ENCODE results near the gene MXRA8.

MXRA8 gene

GRCh38 chr1:1336931-1337792, 21.2 kb downstream of the MXRA8 start:
- TF ChIP-seq TAF1 (IDR thresholded peaks at IDR 0.05; ENCODE audit: borderline replicate concordance, insufficient read depth, low read length) = no peak
- no peak for TF ChIP-seq SIN3A (IDR thresholded peaks at IDR 0.05; ENCODE audit: borderline replicate concordance, insufficient read depth, low read length)
- TF ChIP-seq, protein P1, sequence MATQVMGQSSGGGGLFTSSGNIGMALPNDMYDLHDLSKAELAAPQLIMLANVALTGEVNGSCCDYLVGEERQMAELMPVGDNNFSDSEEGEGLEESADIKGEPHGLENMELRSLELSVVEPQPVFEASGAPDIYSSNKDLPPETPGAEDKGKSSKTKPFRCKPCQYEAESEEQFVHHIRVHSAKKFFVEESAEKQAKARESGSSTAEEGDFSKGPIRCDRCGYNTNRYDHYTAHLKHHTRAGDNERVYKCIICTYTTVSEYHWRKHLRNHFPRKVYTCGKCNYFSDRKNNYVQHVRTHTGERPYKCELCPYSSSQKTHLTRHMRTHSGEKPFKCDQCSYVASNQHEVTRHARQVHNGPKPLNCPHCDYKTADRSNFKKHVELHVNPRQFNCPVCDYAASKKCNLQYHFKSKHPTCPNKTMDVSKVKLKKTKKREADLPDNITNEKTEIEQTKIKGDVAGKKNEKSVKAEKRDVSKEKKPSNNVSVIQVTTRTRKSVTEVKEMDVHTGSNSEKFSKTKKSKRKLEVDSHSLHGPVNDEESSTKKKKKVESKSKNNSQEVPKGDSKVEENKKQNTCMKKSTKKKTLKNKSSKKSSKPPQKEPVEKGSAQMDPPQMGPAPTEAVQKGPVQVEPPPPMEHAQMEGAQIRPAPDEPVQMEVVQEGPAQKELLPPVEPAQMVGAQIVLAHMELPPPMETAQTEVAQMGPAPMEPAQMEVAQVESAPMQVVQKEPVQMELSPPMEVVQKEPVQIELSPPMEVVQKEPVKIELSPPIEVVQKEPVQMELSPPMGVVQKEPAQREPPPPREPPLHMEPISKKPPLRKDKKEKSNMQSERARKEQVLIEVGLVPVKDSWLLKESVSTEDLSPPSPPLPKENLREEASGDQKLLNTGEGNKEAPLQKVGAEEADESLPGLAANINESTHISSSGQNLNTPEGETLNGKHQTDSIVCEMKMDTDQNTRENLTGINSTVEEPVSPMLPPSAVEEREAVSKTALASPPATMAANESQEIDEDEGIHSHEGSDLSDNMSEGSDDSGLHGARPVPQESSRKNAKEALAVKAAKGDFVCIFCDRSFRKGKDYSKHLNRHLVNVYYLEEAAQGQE (IDR thresholded peaks at IDR 0.05; ENCODE audit: insufficient read depth in 1 of 2, low read depth in 2 of 2, low read length in 2 of 2) = no peak
- TF ChIP-seq FOXP2 (optimal IDR thresholded peaks at IDR 0.05; ENCODE audit: borderline replicate concordance, extremely low read depth, extremely low read length, insufficient read depth) = no peak
- TF ChIP-seq POLR2AphosphoS5 (IDR thresholded peaks at IDR 0.05; ENCODE audit: low read depth, low read length) = no peak

GRCh38 chr1:1336446-1336845, 21.9 kb downstream of the MXRA8 start:
- TF ChIP-seq, protein P1 (IDR thresholded peaks at IDR 0.05; ENCODE audit: insufficient read depth in 1 of 2, low read depth in 2 of 2, low read length in 2 of 2) = no peak
- no peak for TF ChIP-seq SIN3A (IDR thresholded peaks at IDR 0.05; ENCODE audit: borderline replicate concordance, insufficient read depth, low read length)
- TF ChIP-seq TAF1 (IDR thresholded peaks at IDR 0.05; ENCODE audit: borderline replicate concordance, insufficient read depth, low read length) = no peak
- TF ChIP-seq FOXP2 (optimal IDR thresholded peaks at IDR 0.05; ENCODE audit: borderline replicate concordance, extremely low read depth, extremely low read length, insufficient read depth) = no peak
- TF ChIP-seq POLR2AphosphoS5 (IDR thresholded peaks at IDR 0.05; ENCODE audit: low read depth, low read length) = no peak

GRCh38 chr1:1335792-1336248, 22.5 kb downstream of the MXRA8 start:
- TF ChIP-seq FOXP2 (optimal IDR thresholded peaks at IDR 0.05; ENCODE audit: borderline replicate concordance, extremely low read depth, extremely low read length, insufficient read depth) (no peak), TAF1 (IDR thresholded peaks at IDR 0.05; ENCODE audit: borderline replicate concordance, insufficient read depth, low read length) (no peak), SIN3A (IDR thresholded peaks at IDR 0.05; ENCODE audit: borderline replicate concordance, insufficient read depth, low read length) (no peak), POLR2AphosphoS5 (IDR thresholded peaks at IDR 0.05; ENCODE audit: low read depth, low read length) (no peak)
- TF ChIP-seq, protein P1 (IDR thresholded peaks at IDR 0.05; ENCODE audit: insufficient read depth in 1 of 2, low read depth in 2 of 2, low read length in 2 of 2) = no peak

- TF ChIP-seq TAF1 (IDR thresholded peaks at IDR 0.05; ENCODE audit: borderline replicate concordance, insufficient read depth, low read length) (no peak), SIN3A (IDR thresholded peaks at IDR 0.05; ENCODE audit: borderline replicate concordance, insufficient read depth, low read length) (no peak), POLR2AphosphoS5 (IDR thresholded peaks at IDR 0.05; ENCODE audit: low read depth, low read length) (no peak), FOXP2 (optimal IDR thresholded peaks at IDR 0.05; ENCODE audit: borderline replicate concordance, extremely low read depth, extremely low read length, insufficient read depth) (no peak)
- TF ChIP-seq, protein P1 (IDR thresholded peaks at IDR 0.05; ENCODE audit: insufficient read depth in 1 of 2, low read depth in 2 of 2, low read length in 2 of 2) = no peak
These were observed 23.1 kb downstream of the MXRA8 start for GRCh38 chr1:1335283-1335682.
